HG03571 (cell line): Measurements from ENCODE around the gene JADE2.

Source experiments
- ATAC-seq: cut with Tn5 transposase; IDR thresholded peaks from one replicate; pipeline ENCODE4 v1.9.1; 2021; ENCODE audit not compliant: unreplicated experiment

JADE2 gene

GRCh38 chr5:134529460-134529859, 4.0 kb downstream of the JADE2 start:
- ATAC-seq: no peak

GRCh38 chr5:134530301-134531077, 5.0 kb downstream of the JADE2 start:
- no peak for ATAC-seq

- ATAC-seq: no peak
Observed at GRCh38 chr5:134533115-134533815, 7.8 kb downstream of the JADE2 start.

- ATAC-seq: no peak
Observed at GRCh38 chr5:134534058-134534725, 8.7 kb downstream of the JADE2 start.

- no peak for ATAC-seq
Observed at GRCh38 chr5:134534726-134535110, 9.2 kb downstream of the JADE2 start.

- no peak for ATAC-seq
Observed at GRCh38 chr5:134536876-134537275, 11.4 kb downstream of the JADE2 start.

GRCh38 chr5:134537297-134537696, 11.8 kb downstream of the JADE2 start:
- no peak for ATAC-seq

GRCh38 chr5:134538296-134538695, 12.8 kb downstream of the JADE2 start:
- ATAC-seq: no peak

GRCh38 chr5:134539732-134540131, 14.3 kb downstream of the JADE2 start:
- no peak for ATAC-seq

GRCh38 chr5:134540747-134541733, 15.6 kb downstream of the JADE2 start:
- no peak for ATAC-seq

- no peak for ATAC-seq
Observed at GRCh38 chr5:134541736-134542376, 16.4 kb downstream of the JADE2 start.

GRCh38 chr5:134543820-134544614, 18.5 kb downstream of the JADE2 start:
- ATAC-seq: peak; percentile 43

- ATAC-seq: no peak
Observed at GRCh38 chr5:134545070-134545868, 19.8 kb downstream of the JADE2 start.

- ATAC-seq: no peak
Observed at GRCh38 chr5:134547066-134547465, 21.6 kb downstream of the JADE2 start.

GRCh38 chr5:134547579-134547978, 22.1 kb downstream of the JADE2 start:
- ATAC-seq: no peak

GRCh38 chr5:134547999-134548658, 22.7 kb downstream of the JADE2 start:
- ATAC-seq: no peak

GRCh38 chr5:134549714-134550113, 24.2 kb downstream of the JADE2 start:
- no peak for ATAC-seq
